ENCODE measurements around the gene NOL11.
"Not testable (repeated sequence)": the region's sequence is repeated elsewhere in the genome, so short reads cannot be mapped to it uniquely, and the experiment has no call there.

The NOL11 gene

GRCh38 chr17:67711916-67712315 lies 5.8 kb upstream of the NOL11 start:
- DNase-seq = no peak

GRCh38 chr17:67712375-67712774 lies 5.4 kb upstream of the NOL11 start:
- DNase-seq = no peak

GRCh38 chr17:67713169-67713568 lies 4.6 kb upstream of the NOL11 start:
- no peak for DNase-seq

- DNase-seq = no peak
These were observed 1.3 kb upstream of the NOL11 start for GRCh38 chr17:67716405-67716798.

- no peak for DNase-seq
These were observed 528 bp upstream of the NOL11 start for GRCh38 chr17:67717192-67717623.

- no peak for DNase-seq
These were observed 697 bp downstream of the NOL11 start for GRCh38 chr17:67718325-67718941.

GRCh38 chr17:67725373-67725791 lies 7.6 kb downstream of the NOL11 start:
- DNase-seq = no peak

- DNase-seq = no peak
These were observed 8.1 kb downstream of the NOL11 start for GRCh38 chr17:67725807-67726206.

GRCh38 chr17:67727152-67728039 lies 9.7 kb downstream of the NOL11 start:
- not testable (repeated sequence) for DNase-seq

GRCh38 chr17:67729903-67730302 lies 12.2 kb downstream of the NOL11 start:
- DNase-seq = no peak

- DNase-seq = no peak
These were observed 13.0 kb downstream of the NOL11 start for GRCh38 chr17:67730731-67731130.

GRCh38 chr17:67733449-67733848 lies 15.7 kb downstream of the NOL11 start:
- no peak for DNase-seq

GRCh38 chr17:67737145-67737544 lies 19.4 kb downstream of the NOL11 start:
- no peak for DNase-seq

- no peak for DNase-seq
These were observed 24.3 kb downstream of the NOL11 start for GRCh38 chr17:67742025-67742424.

- no peak for DNase-seq
These were observed 29.2 kb downstream of the NOL11 start for GRCh38 chr17:67746704-67747571.

GRCh38 chr17:67747681-67748235 lies 30.0 kb downstream of the NOL11 start:
- no peak for DNase-seq

GRCh38 chr17:67750067-67750466 lies 32.3 kb downstream of the NOL11 start:
- no peak for DNase-seq

GRCh38 chr17:67751101-67752074 lies 33.7 kb downstream of the NOL11 start:
- DNase-seq = no peak

- not testable (repeated sequence) for DNase-seq
These were observed 34.4 kb downstream of the NOL11 start for GRCh38 chr17:67752160-67752559.

GRCh38 chr17:67753026-67753425 lies 35.3 kb downstream of the NOL11 start:
- DNase-seq = no peak

- no peak for DNase-seq
These were observed 36.3 kb downstream of the NOL11 start for GRCh38 chr17:67754001-67754400.

- DNase-seq = not testable (repeated sequence)
These were observed 37.0 kb downstream of the NOL11 start for GRCh38 chr17:67754686-67755085.
